Measurements from ENCODE around the gene UBTD1. TPM values are rescaled to one million over a fixed set of nuclear protein-coding genes. Genes with fewer than 3 reads are reported as not detected.
A peak's percentile ranks its signal among the peaks of the same experiment; 100 is the strongest.
"Not testable (repeated sequence)": the region's sequence is repeated elsewhere in the genome, so short reads cannot be mapped to it uniquely, and the experiment has no call there.

Gene UBTD1
- polyA plus RNA-seq, 3 donors: 17.2 to 20.0 (median 19.0) TPM

DNA sequence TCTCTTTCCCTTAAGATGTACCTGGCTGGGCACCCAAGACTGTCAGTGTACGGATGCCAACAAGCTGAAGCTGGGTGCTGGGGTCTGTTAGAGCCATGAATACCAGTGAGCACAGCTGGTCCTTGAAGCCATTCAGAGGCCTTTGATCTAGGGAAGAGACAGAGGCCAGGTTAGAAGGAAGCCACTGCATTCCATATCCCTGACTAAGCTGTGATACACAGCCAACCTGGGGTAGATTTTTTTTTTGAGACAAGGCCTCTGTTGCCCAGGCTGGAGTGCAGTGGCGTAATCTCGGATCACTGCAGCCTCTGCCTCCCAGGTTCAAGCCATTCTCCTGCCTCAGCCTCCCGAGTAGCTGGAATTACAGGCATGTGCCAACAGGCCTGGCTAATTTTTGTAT lies 32.0 kb upstream of the UBTD1 start:
- no peaks in the 10 kb centered on the region for H3K9me3 ChIP-seq (replicated peaks in 1 of 2; ENCODE audit: control insufficient read depth in 1 of 2, insufficient read depth in 1 of 2, low read length in 2 of 2)
- 94% methylated on average over 3 of the region's 4 CpGs for WGBS (ENCODE audit: insufficient coverage)
- no peak overlapping the region for H3K4me3 ChIP-seq (replicated peaks in 1 of 3; ENCODE audit: low read depth in 2 of 3, low read length in 3 of 3)
- peak overlapping the region in 1 of 7 donors; percentile 14 for H3K27ac Mint-ChIP-seq
- peaks cover 81 to 99% of the 10 kb centered on the region in 2 donors for H3K36me3 ChIP-seq (replicated peaks in 1 of 2; ENCODE audit: control insufficient read depth in 1 of 2, insufficient read depth in 2 of 2, low read length in 2 of 2)
- peak overlapping the region in 1 of 2 donors; percentile 51 for H3K27ac ChIP-seq (ENCODE audit: low read depth in 1 of 2, low read length in 2 of 2)
- H2AFZ ChIP-seq (ENCODE audit: insufficient read depth, low read depth, low read length, poor library complexity, severe bottlenecking): no peak overlapping the region
- TF ChIP-seq, protein P1, sequence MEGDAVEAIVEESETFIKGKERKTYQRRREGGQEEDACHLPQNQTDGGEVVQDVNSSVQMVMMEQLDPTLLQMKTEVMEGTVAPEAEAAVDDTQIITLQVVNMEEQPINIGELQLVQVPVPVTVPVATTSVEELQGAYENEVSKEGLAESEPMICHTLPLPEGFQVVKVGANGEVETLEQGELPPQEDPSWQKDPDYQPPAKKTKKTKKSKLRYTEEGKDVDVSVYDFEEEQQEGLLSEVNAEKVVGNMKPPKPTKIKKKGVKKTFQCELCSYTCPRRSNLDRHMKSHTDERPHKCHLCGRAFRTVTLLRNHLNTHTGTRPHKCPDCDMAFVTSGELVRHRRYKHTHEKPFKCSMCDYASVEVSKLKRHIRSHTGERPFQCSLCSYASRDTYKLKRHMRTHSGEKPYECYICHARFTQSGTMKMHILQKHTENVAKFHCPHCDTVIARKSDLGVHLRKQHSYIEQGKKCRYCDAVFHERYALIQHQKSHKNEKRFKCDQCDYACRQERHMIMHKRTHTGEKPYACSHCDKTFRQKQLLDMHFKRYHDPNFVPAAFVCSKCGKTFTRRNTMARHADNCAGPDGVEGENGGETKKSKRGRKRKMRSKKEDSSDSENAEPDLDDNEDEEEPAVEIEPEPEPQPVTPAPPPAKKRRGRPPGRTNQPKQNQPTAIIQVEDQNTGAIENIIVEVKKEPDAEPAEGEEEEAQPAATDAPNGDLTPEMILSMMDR (IDR thresholded peaks at IDR 0.05): no peak
- no peaks in the 10 kb centered on the region for H3K27me3 Mint-ChIP-seq (ENCODE audit: low read depth in 3 of 3)
- no peaks in the 10 kb centered on the region for H3K79me2 ChIP-seq (ENCODE audit: insufficient read depth, low read length)
- H3K9me3 Mint-ChIP-seq: no peaks in the 10 kb centered on the region
- H3K4me2 ChIP-seq (replicated peaks; ENCODE audit: extremely low read depth, low read length, poor library complexity, severe bottlenecking): no peak overlapping the region
- intact Hi-C loops (cut with micrococcal nuclease): loop anchor here in 1 of 2 donors (5.0 kb wide), 1 partner anchor 86 kb away; no protein-coding TSS in a partner anchor
- H4K20me1 ChIP-seq (ENCODE audit: insufficient read depth, low read length): no peaks in the 10 kb centered on the region
- no peak overlapping the region for H3K9ac ChIP-seq (ENCODE audit: insufficient read depth, low read length, poor library complexity, severe bottlenecking)
- no peak for DNase-seq
- H3K4me1 Mint-ChIP-seq: no peaks in the 10 kb centered on the region
- H3K36me3 Mint-ChIP-seq: peaks cover 74 to 96% of the 10 kb centered on the region in 2 donors
- no peaks in the 10 kb centered on the region for H3K4me1 ChIP-seq (ENCODE audit: control insufficient read depth in 1 of 2, insufficient read depth in 2 of 2, low read length in 2 of 2)
- H3K27me3 ChIP-seq (ENCODE audit: control insufficient read depth in 2 of 2, insufficient read depth in 2 of 2, low read length in 2 of 2): no peaks in the 10 kb centered on the region
- H3K4me3 Mint-ChIP-seq: no peak overlapping the region

DNA sequence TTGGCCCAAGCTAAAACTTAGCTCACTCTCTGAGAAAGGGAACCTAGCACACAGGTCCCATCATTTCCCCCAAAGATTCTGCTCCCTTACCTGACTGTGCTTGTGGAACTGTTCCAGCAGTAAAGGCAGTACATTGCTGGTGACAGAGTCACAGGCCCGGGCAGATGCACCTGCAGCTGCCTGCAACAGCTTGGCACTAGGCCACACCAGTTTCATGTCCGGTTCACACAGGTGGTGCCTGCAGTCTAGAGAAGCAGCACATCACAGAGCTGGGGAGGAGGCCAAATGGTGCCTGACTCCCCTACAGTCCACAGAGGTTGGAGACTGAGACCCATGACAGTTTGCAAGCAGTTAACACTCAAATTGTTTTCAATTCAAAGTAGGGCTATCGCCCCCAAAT lies 30.6 kb upstream of the UBTD1 start:
- H3K27ac Mint-ChIP-seq: peak overlapping the region in 1 of 7 donors; percentile 43
- WGBS (ENCODE audit: insufficient coverage): no CpG with 5 or more reads among the region's 3 CpGs
- no peaks in the 10 kb centered on the region for H3K9me3 Mint-ChIP-seq

DNA sequence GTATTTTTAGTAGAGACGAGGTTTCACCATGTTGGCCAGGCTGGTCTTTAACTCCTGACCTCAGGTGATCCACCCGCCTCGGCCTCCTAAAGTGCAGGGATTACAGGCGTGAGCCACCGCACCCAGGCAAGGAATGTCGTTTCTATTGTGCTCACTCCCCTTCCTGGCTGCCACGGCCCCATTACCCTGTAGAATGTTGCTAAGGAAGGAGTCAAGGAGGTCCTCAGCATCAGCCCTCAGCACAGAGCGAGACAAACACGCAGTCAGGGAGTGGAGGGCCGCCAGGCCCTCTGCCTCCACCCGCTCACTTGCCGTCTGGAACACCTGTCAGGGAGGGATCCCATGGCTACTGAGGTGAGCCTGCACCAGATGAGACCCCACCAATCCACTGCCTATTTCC lies 29.9 kb upstream of the UBTD1 start:
- H3K9me3 ChIP-seq (replicated peaks in 1 of 2; ENCODE audit: control insufficient read depth in 1 of 2, insufficient read depth in 1 of 2, low read length in 2 of 2); H3K27me3 ChIP-seq (ENCODE audit: control insufficient read depth in 2 of 2, insufficient read depth in 2 of 2, low read length in 2 of 2); H4K20me1 ChIP-seq (ENCODE audit: insufficient read depth, low read length); H3K9ac ChIP-seq (ENCODE audit: insufficient read depth, low read length, poor library complexity, severe bottlenecking); H3K27ac ChIP-seq (ENCODE audit: low read depth in 1 of 2, low read length in 2 of 2); H3K4me3 Mint-ChIP-seq; H3K4me2 ChIP-seq (replicated peaks; ENCODE audit: extremely low read depth, low read length, poor library complexity, severe bottlenecking); H3K4me1 Mint-ChIP-seq; H3K4me3 ChIP-seq (replicated peaks in 1 of 3; ENCODE audit: low read depth in 2 of 3, low read length in 3 of 3); H2AFZ ChIP-seq (ENCODE audit: insufficient read depth, low read depth, low read length, poor library complexity, severe bottlenecking); H3K9me3 Mint-ChIP-seq; DNase-seq; H3K27me3 Mint-ChIP-seq (ENCODE audit: low read depth in 3 of 3); H3K79me2 ChIP-seq (ENCODE audit: insufficient read depth, low read length); H3K4me1 ChIP-seq (ENCODE audit: control insufficient read depth in 1 of 2, insufficient read depth in 2 of 2, low read length in 2 of 2): not testable (repeated sequence)
- Mint-ChIP-seq H3K27ac (peak overlapping the region in 3 of 7 donors; percentile 26 to 41 (median 40)), H3K36me3 (peaks cover 70 to 96% of the 10 kb centered on the region in 2 donors)
- intact Hi-C loops (cut with micrococcal nuclease): loop anchor here in 1 of 2 donors (5.0 kb wide), 1 partner anchor 84 kb away; no protein-coding TSS in a partner anchor
- WGBS (ENCODE audit: insufficient coverage): 98% methylated on average over 6 of the region's 12 CpGs
- peaks cover 80 to 99% of the 10 kb centered on the region in 2 donors for H3K36me3 ChIP-seq (replicated peaks in 1 of 2; ENCODE audit: control insufficient read depth in 1 of 2, insufficient read depth in 2 of 2, low read length in 2 of 2)

More for the DNA sequence above, 30.6 kb upstream of the UBTD1 start:
- Histone ChIP-seq H3K4me1 (ENCODE audit: control insufficient read depth in 1 of 2, insufficient read depth in 2 of 2, low read length in 2 of 2) (no peaks in the 10 kb centered on the region), H3K4me3 (replicated peaks in 1 of 3; ENCODE audit: low read depth in 2 of 3, low read length in 3 of 3) (no peak overlapping the region), H3K27ac (ENCODE audit: low read depth in 1 of 2, low read length in 2 of 2) (no peak overlapping the region), H3K9me3 (replicated peaks in 1 of 2; ENCODE audit: control insufficient read depth in 1 of 2, insufficient read depth in 1 of 2, low read length in 2 of 2) (no peaks in the 10 kb centered on the region), H3K36me3 (replicated peaks in 1 of 2; ENCODE audit: control insufficient read depth in 1 of 2, insufficient read depth in 2 of 2, low read length in 2 of 2) (peaks cover 78 to 99% of the 10 kb centered on the region in 2 donors), H3K9ac (ENCODE audit: insufficient read depth, low read length, poor library complexity, severe bottlenecking) (no peak overlapping the region), H3K27me3 (ENCODE audit: control insufficient read depth in 2 of 2, insufficient read depth in 2 of 2, low read length in 2 of 2) (no peaks in the 10 kb centered on the region), H2AFZ (ENCODE audit: insufficient read depth, low read depth, low read length, poor library complexity, severe bottlenecking) (no peak overlapping the region), H3K4me2 (replicated peaks; ENCODE audit: extremely low read depth, low read length, poor library complexity, severe bottlenecking) (no peak overlapping the region), H4K20me1 (ENCODE audit: insufficient read depth, low read length) (no peaks in the 10 kb centered on the region), H3K79me2 (ENCODE audit: insufficient read depth, low read length) (no peaks in the 10 kb centered on the region)
- no peak overlapping the region for H3K4me3 Mint-ChIP-seq
- intact Hi-C loops (cut with micrococcal nuclease): loop anchor here in 1 of 2 donors (5.0 kb wide), 1 partner anchor 84 kb away; no protein-coding TSS in a partner anchor
- H3K36me3 Mint-ChIP-seq: peaks cover 68 to 96% of the 10 kb centered on the region in 2 donors
- TF ChIP-seq, protein P1 (IDR thresholded peaks at IDR 0.05): no peak
- DNase-seq: no peak
- H3K4me1 Mint-ChIP-seq: no peaks in the 10 kb centered on the region
- H3K27me3 Mint-ChIP-seq (ENCODE audit: low read depth in 3 of 3): no peaks in the 10 kb centered on the region
